HEK293T (cell line): ENCODE measurements around the gene PCDHA1.

ENCODE experiments used
- CTCF ChIA-PET: fragments of 350-600 bp; formaldehyde crosslinking; extraction: SDS; loops from one replicate; lab custom pipeline; 2021; ENCODE audit warnings: antibody characterized with exemption, inconsistent platforms; lab: Yijun Ruan, JAX
- POLR2A ChIA-PET: fragments of 350-600 bp; formaldehyde crosslinking; extraction: SDS; loops from one replicate; lab custom pipeline; 2020; ENCODE audit warnings: antibody characterized with exemption, inconsistent platforms; lab: Yijun Ruan, JAX
- DNase-seq: peaks from one replicate; pipeline ENCODE4 v3.0.0; 2012; ENCODE audit warnings: mixed read lengths; ENCODE audit errors: extremely low spot score
- ARNT ChIP-seq: fragments of 450-650 bp; IDR thresholded peaks from 2 replicates; pipeline ENCODE4 v1.6.1; 2017; ENCODE audit warnings: mild to moderate bottlenecking
- BHLHE40 ChIP-seq: fragments of 450-650 bp; IDR thresholded peaks from 2 replicates; pipeline ENCODE4 v1.6.1; 2016; ENCODE audit warnings: mild to moderate bottlenecking, moderate library complexity, borderline replicate concordance
- CTBP1 ChIP-seq: fragments of 450-650 bp; IDR thresholded peaks from 2 replicates; pipeline ENCODE4 v1.6.1; 2016; ENCODE audit warnings: borderline replicate concordance
- ELF4 ChIP-seq: fragments of 450-650 bp; IDR thresholded peaks from 2 replicates; pipeline ENCODE4 v1.6.1; 2017; ENCODE audit warnings: antibody characterized with exemption
- FOXA1 ChIP-seq: fragments of 450-650 bp; IDR thresholded peaks from 2 replicates; pipeline ENCODE4 v1.6.1; 2016; ENCODE audit warnings: mild to moderate bottlenecking
- FOXK2 ChIP-seq: fragments of 450-650 bp; IDR thresholded peaks from 2 replicates; pipeline ENCODE4 v1.6.1; 2016; ENCODE audit warnings: mild to moderate bottlenecking
- FOXM1 ChIP-seq: fragments of 450-650 bp; IDR thresholded peaks from 2 replicates; pipeline ENCODE4 v1.6.1; 2017; ENCODE audit warnings: mild to moderate bottlenecking, borderline replicate concordance
- HDGF ChIP-seq: fragments of 450-650 bp; IDR thresholded peaks from 2 replicates; pipeline ENCODE4 v1.6.1; 2017; ENCODE audit warnings: antibody characterized with exemption, borderline replicate concordance
- L3MBTL2 ChIP-seq: fragments of 450-650 bp; conservative IDR thresholded peaks from 2 replicates; pipeline ENCODE4 v1.6.1; 2016; ENCODE audit warnings: mild to moderate bottlenecking
- LEF1 ChIP-seq: fragments of 450-650 bp; IDR thresholded peaks from 2 replicates; pipeline ENCODE4 v1.6.1; 2017; ENCODE audit warnings: mild to moderate bottlenecking, borderline replicate concordance
- NFRKB ChIP-seq: fragments of 450-650 bp; IDR thresholded peaks from 2 replicates; pipeline ENCODE4 v1.6.1; 2016; ENCODE audit warnings: mild to moderate bottlenecking, moderate library complexity
- SP1 ChIP-seq: fragments of 450-650 bp; IDR thresholded peaks from 2 replicates; pipeline ENCODE4 v1.6.1; 2017
- SUZ12 ChIP-seq: fragments of 450-650 bp; IDR thresholded peaks from 2 replicates; pipeline ENCODE4 v1.6.1; 2016; ENCODE audit warnings: mild to moderate bottlenecking
- TARDBP ChIP-seq: fragments of 450-650 bp; IDR thresholded peaks from 2 replicates; pipeline ENCODE4 v1.6.1; 2016
- ZNF384 ChIP-seq: fragments of 450-650 bp; IDR thresholded peaks from 2 replicates; pipeline ENCODE4 v1.6.1; 2016
- TF ChIP-seq, protein P1 (sequence below): fragments of 450-650 bp; IDR thresholded peaks from 2 replicates; pipeline ENCODE4 v1.6.1; 2016

The PCDHA1 gene

DNA sequence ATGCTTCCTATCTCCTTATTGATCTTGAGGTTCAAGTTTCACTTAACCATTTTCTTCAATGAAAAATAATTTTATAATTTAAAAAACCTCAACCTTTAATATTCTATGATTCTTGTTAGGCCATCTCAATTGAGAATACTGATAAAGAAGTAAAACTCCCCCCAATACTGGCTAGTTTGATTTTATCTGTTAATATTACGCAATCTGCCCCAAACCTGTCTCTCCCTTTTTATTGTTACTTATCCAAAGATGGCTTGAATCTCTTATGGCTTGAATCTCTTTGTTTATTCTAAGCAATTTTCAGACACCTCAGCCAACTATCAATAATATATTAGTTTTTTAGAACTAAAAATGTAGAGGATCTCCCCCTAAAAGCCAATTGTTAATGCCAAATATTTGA, 176.2 kb downstream of the PCDHA1 start:
- TF ChIP-seq FOXK2 = no peak
- TF ChIP-seq LEF1 = no peak
- TF ChIP-seq SP1 = no peak
- TF ChIP-seq BHLHE40 = no peak
- TF ChIP-seq CTBP1 = no peak
- TF ChIP-seq ARNT = no peak
- no peak for TF ChIP-seq ELF4
- no peak for TF ChIP-seq HDGF
- no peak for TF ChIP-seq FOXA1
- no peak for TF ChIP-seq TARDBP
- no peak for TF ChIP-seq NFRKB
- TF ChIP-seq SUZ12 = no peak
- TF ChIP-seq, protein P1, sequence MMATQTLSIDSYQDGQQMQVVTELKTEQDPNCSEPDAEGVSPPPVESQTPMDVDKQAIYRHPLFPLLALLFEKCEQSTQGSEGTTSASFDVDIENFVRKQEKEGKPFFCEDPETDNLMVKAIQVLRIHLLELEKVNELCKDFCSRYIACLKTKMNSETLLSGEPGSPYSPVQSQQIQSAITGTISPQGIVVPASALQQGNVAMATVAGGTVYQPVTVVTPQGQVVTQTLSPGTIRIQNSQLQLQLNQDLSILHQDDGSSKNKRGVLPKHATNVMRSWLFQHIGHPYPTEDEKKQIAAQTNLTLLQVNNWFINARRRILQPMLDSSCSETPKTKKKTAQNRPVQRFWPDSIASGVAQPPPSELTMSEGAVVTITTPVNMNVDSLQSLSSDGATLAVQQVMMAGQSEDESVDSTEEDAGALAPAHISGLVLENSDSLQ = no peak
- no peak for TF ChIP-seq FOXM1
- no peak for TF ChIP-seq L3MBTL2
- DNase-seq = no peak
- ChIA-PET POLR2A (no interaction called here), CTCF (no interaction called here)

DNA sequence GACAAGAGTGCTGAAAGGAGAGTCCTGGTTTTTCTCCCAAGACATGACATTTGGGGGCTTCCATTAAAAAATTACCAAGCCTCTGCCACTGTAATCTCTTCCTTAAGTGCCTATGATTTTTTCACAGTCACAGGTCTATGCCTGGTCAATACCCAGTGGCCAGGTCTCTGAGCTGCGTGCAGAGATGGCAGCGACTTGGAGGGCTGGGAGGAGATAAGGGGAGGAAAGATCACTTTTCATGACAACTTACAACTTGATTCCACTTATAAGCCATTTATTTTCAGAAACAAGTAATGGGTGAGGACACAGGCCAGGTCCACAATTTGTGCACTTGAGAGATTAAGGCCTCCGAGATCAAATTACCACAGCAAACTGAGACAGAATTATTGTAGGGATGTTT, 178.4 kb downstream of the PCDHA1 start:
- CTCF ChIA-PET = interaction anchor here (0.6 kb wide), 1 partner anchor 241 kb away, joined by 7 read pairs; no protein-coding TSS in a partner anchor
- TF ChIP-seq L3MBTL2 (no peak), HDGF (no peak), FOXA1 (no peak)
- POLR2A ChIA-PET = no interaction called here
- DNase-seq = no peak

DNA sequence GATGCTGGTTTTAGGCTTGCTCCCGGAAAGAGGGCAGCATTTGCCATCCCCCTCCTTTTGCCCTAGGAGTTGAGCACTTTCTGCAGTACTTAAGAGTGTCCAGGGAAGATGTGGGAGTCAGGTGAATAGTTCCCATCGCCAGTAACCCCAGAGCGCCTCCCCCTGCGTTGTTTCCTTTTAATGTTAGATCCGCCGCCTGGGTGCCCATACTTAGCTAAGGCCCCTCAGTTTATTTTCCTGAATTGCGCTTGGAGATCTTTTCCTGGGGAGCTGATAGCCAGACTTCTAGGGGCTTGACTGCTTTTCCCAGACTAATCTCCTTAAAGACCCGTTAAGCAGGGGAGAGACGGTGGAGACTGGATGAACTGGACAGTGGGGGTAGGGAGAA, 180.0 kb downstream of the PCDHA1 start:
- TF ChIP-seq, protein P1 = no peak
- TF ChIP-seq LEF1 = no peak
- no peak for TF ChIP-seq SUZ12
- no peak for TF ChIP-seq HDGF
- TF ChIP-seq L3MBTL2 = no peak
- TF ChIP-seq BHLHE40 = no peak
- no peak for TF ChIP-seq FOXM1
- ChIA-PET CTCF (interaction anchor here (0.6 to 1.2 kb wide), 4 partner anchors 39 to 75 kb away, joined by 3 to 5 read pairs (median 3); no protein-coding TSS in a partner anchor), POLR2A (interaction anchor here (1.0 to 1.4 kb wide), 4 partner anchors 13 to 74 kb away, joined by 3 to 5 read pairs (median 4); no protein-coding TSS in a partner anchor)
- no peak for DNase-seq

DNA sequence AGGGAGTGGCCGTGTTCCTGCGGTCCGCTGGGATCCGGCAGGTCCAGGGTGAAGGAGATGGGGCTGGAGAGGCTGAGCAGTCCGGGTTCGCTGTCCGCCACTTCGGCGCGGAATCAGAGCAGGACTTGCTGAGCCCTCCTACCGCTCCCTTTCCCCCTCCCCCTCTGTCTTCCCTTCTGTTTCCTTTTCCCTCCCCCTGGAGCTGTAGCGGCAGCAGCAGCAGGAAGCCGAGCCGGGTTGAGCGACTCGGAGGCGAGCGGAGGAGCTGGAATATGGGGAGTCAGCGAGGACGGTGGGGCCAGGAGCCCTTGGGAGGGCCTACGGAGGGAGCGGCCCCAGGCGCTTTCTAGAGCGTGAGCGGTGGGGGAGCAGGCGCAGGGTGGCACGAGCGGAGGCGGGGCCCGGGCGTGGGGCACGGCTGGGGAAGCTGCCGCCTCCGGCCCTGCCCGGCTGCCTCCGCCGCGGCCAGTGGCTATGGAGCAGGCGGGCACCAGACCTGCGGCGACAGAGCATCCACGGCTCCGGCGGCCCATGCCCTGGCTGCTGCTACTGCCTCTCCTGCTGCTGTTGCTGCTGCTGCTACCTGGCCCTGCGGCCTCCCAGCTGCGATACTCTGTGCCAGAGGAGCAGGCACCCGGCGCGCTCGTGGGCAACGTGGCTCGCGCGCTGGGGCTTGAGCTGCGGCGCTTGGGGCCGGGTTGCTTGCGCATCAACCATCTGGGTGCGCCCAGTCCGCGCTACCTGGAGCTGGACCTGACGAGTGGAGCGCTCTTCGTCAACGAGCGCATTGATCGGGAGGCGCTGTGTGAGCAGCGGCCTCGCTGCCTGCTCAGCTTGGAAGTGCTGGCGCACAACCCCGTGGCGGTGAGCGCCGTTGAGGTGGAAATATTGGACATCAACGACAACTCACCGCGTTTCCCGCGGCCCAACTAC, 180.6 kb downstream of the PCDHA1 start, which contains the start of gene PCDHAC2:
TSS of gene PCDHAC2 (plus strand) at position 184 of the 933 bp plus-strand sequence. CDS start at position 475, 291 bp downstream.
- TF ChIP-seq LEF1 (no peak), ARNT (no peak), L3MBTL2 (no peak), ZNF384 (no peak), FOXM1 (no peak), HDGF (no peak), SUZ12 (no peak), TARDBP (no peak)
- TF ChIP-seq, protein P1 = no peak
- POLR2A ChIA-PET = interaction anchor here (1.0 to 1.4 kb wide), 5 partner anchors 12 to 73 kb away, joined by 3 to 5 read pairs (median 4); no protein-coding TSS in a partner anchor
- CTCF ChIA-PET = interaction anchor here (0.6 to 1.5 kb wide), 4 partner anchors 38 to 75 kb away, joined by 3 to 6 read pairs (median 4); no protein-coding TSS in a partner anchor

DNA sequence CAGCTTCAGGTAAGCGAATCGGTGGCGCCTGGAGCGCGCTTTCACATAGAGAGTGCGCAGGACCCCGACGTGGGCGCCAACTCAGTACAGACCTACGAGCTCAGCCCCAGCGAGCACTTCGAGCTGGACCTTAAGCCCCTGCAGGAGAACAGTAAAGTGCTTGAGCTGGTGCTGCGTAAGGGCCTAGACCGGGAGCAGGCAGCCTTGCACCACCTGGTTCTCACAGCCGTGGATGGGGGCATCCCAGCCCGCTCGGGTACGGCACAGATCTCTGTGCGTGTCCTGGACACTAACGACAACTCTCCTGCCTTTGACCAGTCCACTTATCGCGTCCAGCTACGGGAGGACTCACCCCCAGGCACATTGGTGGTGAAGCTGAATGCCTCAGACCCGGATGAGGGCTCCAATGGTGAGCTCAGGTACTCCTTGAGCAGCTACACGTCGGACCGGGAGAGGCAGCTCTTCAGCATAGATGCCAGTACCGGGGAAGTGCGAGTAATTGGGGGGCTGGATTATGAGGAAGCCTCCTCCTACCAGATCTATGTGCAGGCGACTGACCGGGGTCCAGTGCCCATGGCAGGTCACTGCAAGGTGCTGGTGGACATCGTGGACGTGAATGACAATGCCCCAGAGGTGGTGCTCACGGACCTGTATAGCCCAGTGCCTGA, 181.4 kb downstream of the PCDHA1 start:
- no peak for DNase-seq
- TF ChIP-seq SP1 = no peak
- TF ChIP-seq SUZ12 = no peak
- TF ChIP-seq LEF1 = no peak
- no peak for TF ChIP-seq CTBP1
- no peak for TF ChIP-seq FOXA1
- TF ChIP-seq TARDBP = no peak
- no peak for TF ChIP-seq L3MBTL2
- TF ChIP-seq FOXM1 = no peak
- TF ChIP-seq HDGF = no peak
- no peak for TF ChIP-seq FOXK2
- TF ChIP-seq, protein P1 = no peak
- ChIA-PET POLR2A (interaction anchor here (1.1 kb wide), 1 partner anchor 36 kb away, joined by 3 read pairs; no protein-coding TSS in a partner anchor), CTCF (interaction anchor here (1.5 kb wide), 1 partner anchor 73 kb away, joined by 6 read pairs; no protein-coding TSS in a partner anchor)

More for the DNA sequence above, 180.6 kb downstream of the PCDHA1 start, which contains the start of gene PCDHAC2:
- no peak for DNase-seq
